Heart right ventricle (tissue), 16 donors: ENCODE measurements around the gene ALG10. TPM values are rescaled to one million over a fixed set of nuclear protein-coding genes. Genes with fewer than 3 reads are reported as not detected.
"Not testable (repeated sequence)": the region's sequence is repeated elsewhere in the genome, so short reads cannot be mapped to it uniquely, and the experiment has no call there.

ENCODE experiments used
- ATAC-seq, 8 donors: fragments of 200-7000 bp; cut with Tn5 transposase; one replicate each; pipeline ENCODE4 v1.9.1; 2020; ENCODE audit warnings: mild to moderate bottlenecking in 8 of 8, moderate library complexity in 8 of 8, moderate number of reproducible peaks in 1 of 8
- DNase-seq, 2 donors: peaks; one replicate each; pipeline ENCODE4 v3.0.0-alpha.2; 2020
- H3K27ac ChIP-seq, 10 donors: fragments of 200-600 bp; sonication (generic) in 2 of 10; one replicate each; pipeline versions ENCODE4 v1.5.0 to v1.8.0; 2020 to 2022; ENCODE audit warnings: mild to moderate bottlenecking in 3 of 10
- H3K27me3 ChIP-seq, 7 donors: fragments of 200-600 bp; one replicate each; pipeline ENCODE4 v1.8.0; 2021 to 2022; ENCODE audit warnings: mild to moderate bottlenecking in 2 of 7
- H3K36me3 ChIP-seq, 9 donors: fragments of 200-600 bp; sonication (generic) in 1 of 9; one replicate each; pipeline versions ENCODE4 v1.5.0 to v1.8.0; 2020 to 2022; ENCODE audit warnings: mild to moderate bottlenecking in 2 of 9
- H3K4me1 ChIP-seq, 9 donors: fragments of 200-600 bp; sonication (generic) in 1 of 9; one replicate each; pipeline versions ENCODE4 v1.5.0 to v1.8.0; 2020 to 2022; ENCODE audit warnings: mild to moderate bottlenecking in 4 of 9
- H3K4me3 ChIP-seq, 10 donors: fragments of 200-600 bp; sonication (generic) in 2 of 10; one replicate each; pipeline versions ENCODE4 v1.5.0 to v1.8.0; 2020 to 2022; ENCODE audit warnings: mild to moderate bottlenecking in 7 of 10, moderate library complexity in 2 of 10
- H3K9me3 ChIP-seq, 11 donors: fragments of 200-600 bp in 10 of 11; sonication (generic) in 2 of 11; one replicate each; pipeline versions ENCODE4 v1.5.0 to v1.8.0; 2013 to 2022; ENCODE audit warnings: mild to moderate bottlenecking in 2 of 11, control low read depth in 1 of 11, moderate library complexity in 1 of 11
- WGBS, 2 donors: extraction: QIAGEN DNeasy Blood & Tissue Kit; methylation state at CpG; one replicate each; pipeline ENCODE4 v1.1.7; 2013; ENCODE audit warnings: inconsistent platforms in 1 of 2; 5-methylcytosine and 5-hydroxymethylcytosine counted together
- intact Hi-C, 10 donors: fragments of 100-400 bp; cut with DNase I; formaldehyde crosslinking; loops; one replicate each; pipeline versions ENCODE4 v1.11.1 to v1.14.2; 2022
- polyA plus RNA-seq, 2 donors: library from polyadenylated mRNA; stranded (reverse); fragments of 200-250 nt; gene quantifications; one replicate each; pipeline ENCODE4 v1.2.3, GENCODE V29; 2013
- total RNA-seq, 10 donors: library from RNA; stranded (reverse); fragmentation: NEBNext Ultra II Directional in 3 of 10; extraction: Animal tissue kit (Norgen Biotek cat#: 25700) in 3 of 10; gene quantifications; one replicate each; pipeline versions ENCODE4 v1.2.1 to v1.2.4, GENCODE V29; 2021 to 2023
- TF ChIP-seq, protein P1 (sequence below), 9 donors: fragments of 200-600 bp; sonication (generic) in 2 of 9; IDR thresholded peaks; one replicate each; pipeline versions ENCODE4 v1.5.0 to v1.8.0; 2021 to 2022; ENCODE audit warnings: antibody characterized with exemption in 9 of 9, mild to moderate bottlenecking in 5 of 9, moderate library complexity in 1 of 9
- donor health status: Arrhythmogenic right ventricular cardiomyopathy.
- donor health status: ischemic (EF 13 %, LVEDD 7.1; RV severe dilation, severe dysfunction).
- donor health status: healthy with polysubstance abuse.
- donor health status: DM: no; HTN: yes; CAD: no.
- donor health status: DM: no; HTN: no; CAD: no.
- donor health status: ischemic (EF 25% LVEDD 6.9; RV normal size, moderate dysfunction).
- donor health status: ischemic (EF 25% LVEDD 5.7; RV mildly dilated, moderate dysfunction).
- donor health status: healthy.
- donor health status: DM: yes; HTN: yes; CAD: no.
- donor health status: Ischemic cardiomyopathy.
- donor health status: ischemic (EF 35%, LVEDD 5.7; RV mildly dilated, moderate dysfunction).
- donor health status: nonischemic (EF 11% LVEDD 7.7; RV severe dilation, severe dysfunction).
- donor health status: DM: yes; HTN: yes; CAD: no.
- donor health status: PGD.
- donor health status: ischemic (EF 29% LVEDD 5.4; RV normal size, mild dysfunction).
- donor health status: nonischemic (EF 23%, LVEDD 6.1; RV moderate dilation, normal function).

The ALG10 gene
- total and polyA plus RNA-seq, 12 donors: 0.59 to 7.5 (median 4.5) TPM

DNA sequence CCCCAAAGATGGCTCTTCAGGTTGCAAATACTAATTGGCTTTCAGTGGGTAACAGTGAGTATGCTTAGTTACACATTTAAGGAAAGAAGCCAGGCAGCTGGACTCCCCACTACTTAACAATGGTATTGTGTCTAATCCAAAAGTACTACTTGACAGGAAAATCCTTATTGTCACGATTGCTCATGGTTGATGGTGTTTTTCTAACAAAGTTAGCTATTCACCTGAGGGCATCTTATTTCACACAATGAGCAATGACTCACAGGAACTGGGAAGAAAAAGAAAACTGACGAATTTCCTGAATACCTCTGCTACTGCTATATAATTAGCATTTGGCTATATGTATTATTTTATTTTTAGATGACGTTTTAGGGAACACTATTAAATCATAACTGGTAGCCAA lies 33.4 kb upstream of the ALG10 start:
- H3K4me1 ChIP-seq: peaks cover 0 to 22% (median 0%) of the 10 kb centered on the region in 9 donors
- intact Hi-C loops: no loop called here
- peaks cover 0 to 2% (median 0%) of the 10 kb centered on the region in 7 donors for H3K27me3 ChIP-seq
- H3K4me3 ChIP-seq: no peak overlapping the region
- 38 to 49% methylated on average over 3 of the region's 3 CpGs for WGBS, 2 donors
- ATAC-seq (peak in 3 of 8 donors; percentile 72 to 87 (median 79)), DNase-seq (no peak)
- peaks cover 0 to 4% (median 0%) of the 10 kb centered on the region in 11 donors for H3K9me3 ChIP-seq
- peak overlapping the region in 2 of 10 donors; percentile 45 to 52 for H3K27ac ChIP-seq
- TF ChIP-seq, protein P1, sequence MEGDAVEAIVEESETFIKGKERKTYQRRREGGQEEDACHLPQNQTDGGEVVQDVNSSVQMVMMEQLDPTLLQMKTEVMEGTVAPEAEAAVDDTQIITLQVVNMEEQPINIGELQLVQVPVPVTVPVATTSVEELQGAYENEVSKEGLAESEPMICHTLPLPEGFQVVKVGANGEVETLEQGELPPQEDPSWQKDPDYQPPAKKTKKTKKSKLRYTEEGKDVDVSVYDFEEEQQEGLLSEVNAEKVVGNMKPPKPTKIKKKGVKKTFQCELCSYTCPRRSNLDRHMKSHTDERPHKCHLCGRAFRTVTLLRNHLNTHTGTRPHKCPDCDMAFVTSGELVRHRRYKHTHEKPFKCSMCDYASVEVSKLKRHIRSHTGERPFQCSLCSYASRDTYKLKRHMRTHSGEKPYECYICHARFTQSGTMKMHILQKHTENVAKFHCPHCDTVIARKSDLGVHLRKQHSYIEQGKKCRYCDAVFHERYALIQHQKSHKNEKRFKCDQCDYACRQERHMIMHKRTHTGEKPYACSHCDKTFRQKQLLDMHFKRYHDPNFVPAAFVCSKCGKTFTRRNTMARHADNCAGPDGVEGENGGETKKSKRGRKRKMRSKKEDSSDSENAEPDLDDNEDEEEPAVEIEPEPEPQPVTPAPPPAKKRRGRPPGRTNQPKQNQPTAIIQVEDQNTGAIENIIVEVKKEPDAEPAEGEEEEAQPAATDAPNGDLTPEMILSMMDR (IDR thresholded peaks at IDR 0.05): no peak
- H3K36me3 ChIP-seq: no peaks in the 10 kb centered on the region

- Histone ChIP-seq H3K4me3 (no peak overlapping the region), H3K27ac (no peak overlapping the region), H3K36me3 (no peaks in the 10 kb centered on the region), H3K9me3 (no peaks in the 10 kb centered on the region), H3K4me1 (no peaks in the 10 kb centered on the region), H3K27me3 (peaks cover 0 to 5% (median 0%) of the 10 kb centered on the region in 7 donors)
- DNase-seq (no peak), ATAC-seq (no peak)
- WGBS, 2 donors: 78 to 80% methylated on average over 4 of the region's 4 CpGs
- TF ChIP-seq, protein P1 (IDR thresholded peaks at IDR 0.05): no peak
- intact Hi-C loops: no loop called here
Observed at GRCh38 chr12:33994857-33995808, 27.2 kb upstream of the ALG10 start.

DNA sequence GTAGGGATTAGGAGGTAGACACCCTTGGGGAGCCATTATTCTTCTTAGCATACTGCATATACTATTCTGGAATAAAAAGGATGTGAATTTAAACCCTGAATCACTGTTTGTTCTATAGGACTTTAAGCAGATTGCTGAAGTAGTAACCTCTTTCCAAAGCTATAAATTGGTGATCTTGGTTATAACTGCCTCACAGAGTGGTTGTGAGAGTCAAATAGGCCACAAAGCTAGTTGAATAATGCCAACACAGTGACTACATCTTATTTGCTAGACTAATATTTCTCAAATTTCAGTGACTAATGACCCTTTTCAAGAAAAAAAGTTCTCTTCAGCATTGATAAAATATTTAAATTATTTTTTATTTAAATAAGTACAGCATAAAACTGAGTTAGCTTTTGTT lies 13.5 kb upstream of the ALG10 start:
- intact Hi-C loops, ATAC-seq: not testable (repeated sequence)

GRCh38 chr12:34016361-34016760 lies 5.9 kb upstream of the ALG10 start:
- TF ChIP-seq, protein P1 (IDR thresholded peaks at IDR 0.05): no peak

More for the DNA sequence above, 13.5 kb upstream of the ALG10 start:
- H3K36me3 ChIP-seq, H3K4me1 ChIP-seq, H3K9me3 ChIP-seq, H3K4me3 ChIP-seq, DNase-seq, H3K27ac ChIP-seq: not testable (repeated sequence)
- peaks cover 0 to 12% (median 0%) of the 10 kb centered on the region in 7 donors for H3K27me3 ChIP-seq

More at GRCh38 chr12:34016361-34016760, 5.9 kb upstream of the ALG10 start:
- Histone ChIP-seq H3K27ac (no peak overlapping the region), H3K27me3 (peaks cover 0 to 14% (median 0%) of the 10 kb centered on the region in 7 donors), H3K9me3 (no peaks in the 10 kb centered on the region), H3K4me1 (peaks cover 0 to 6% (median 4%) of the 10 kb centered on the region in 9 donors), H3K36me3 (no peaks in the 10 kb centered on the region), H3K4me3 (no peak overlapping the region)
- ATAC-seq: no peak
- WGBS, 2 donors: 71 to 75% methylated on average over 3 of the region's 3 CpGs
- no peak for DNase-seq
- intact Hi-C loops: loop anchor here in 2 of 10 donors (10.0 kb wide), 2 partner anchors 1252 to 1262 kb away; partner anchors contain the start of gene YARS2 (in 1 of the 2)
